SK-N-SH treated with all-trans-retinoic acid at 6 μM for 48 hours (cell line): Measurements from ENCODE around the gene SRRM1.
"Not testable (repeated sequence)": the region's sequence is repeated elsewhere in the genome, so short reads cannot be mapped to it uniquely, and the experiment has no call there.

Experiments
- ATAC-seq: fragments of 200-7000 bp; cut with Tn5 transposase; 3 replicates; pipeline ENCODE4 v1.9.1; 2020; ENCODE audit warnings: mild to moderate bottlenecking, moderate library complexity
- BACH2 ChIP-seq: fragments of 250-450 bp; sonication (Bioruptor Pico); IDR thresholded peaks from 2 replicates; pipeline ENCODE4 v1.9.0; 2021; ENCODE audit warnings: mild to moderate bottlenecking, borderline replicate concordance
- CREB5 ChIP-seq: fragments of 250-450 bp; sonication (Bioruptor Pico); IDR thresholded peaks from 2 replicates; pipeline ENCODE4 v1.5.1; 2020; ENCODE audit warnings: low read depth, mild to moderate bottlenecking, moderate library complexity
- CSDC2 ChIP-seq: fragments of 250-450 bp; sonication (Bioruptor Pico); IDR thresholded peaks from 2 replicates; pipeline ENCODE4 v1.5.0; 2020; ENCODE audit warnings: mild to moderate bottlenecking, moderate library complexity
- ESRRG ChIP-seq: fragments of 250-450 bp; sonication (Bioruptor Pico); IDR thresholded peaks from 2 replicates; pipeline ENCODE4 v1.6.1; 2021; ENCODE audit warnings: mild to moderate bottlenecking
- GLIS3 ChIP-seq: fragments of 250-450 bp; sonication (Bioruptor Pico); IDR thresholded peaks from 2 replicates; pipeline ENCODE4 v1.5.0; 2020; ENCODE audit warnings: mild to moderate bottlenecking, moderate library complexity
- ISL1 ChIP-seq: fragments of 250-450 bp; sonication (Bioruptor Pico); IDR thresholded peaks from 2 replicates; pipeline ENCODE4 v2.1.2; 2022; ENCODE audit warnings: mild to moderate bottlenecking, moderate library complexity
- OSR1 ChIP-seq: fragments of 250-450 bp; sonication (Bioruptor Pico); IDR thresholded peaks from 2 replicates; pipeline ENCODE4 v1.8.0; 2022; ENCODE audit warnings: moderate library complexity, mild to moderate bottlenecking, inconsistent platforms
- PATZ1 ChIP-seq: fragments of 250-450 bp; sonication (Bioruptor Pico); IDR thresholded peaks from 2 replicates; pipeline ENCODE4 v1.8.0; 2020; ENCODE audit warnings: mild to moderate bottlenecking, moderate library complexity, borderline replicate concordance
- POU6F1 ChIP-seq: fragments of 250-450 bp; sonication (Bioruptor Pico); IDR thresholded peaks from 2 replicates; pipeline ENCODE4 v1.8.0; 2021; ENCODE audit warnings: low read depth, mild to moderate bottlenecking, moderate library complexity, borderline replicate concordance
- PPARA ChIP-seq: fragments of 250-450 bp; sonication (Bioruptor Pico); IDR thresholded peaks from 2 replicates; pipeline ENCODE4 v1.5.0; 2020; ENCODE audit warnings: mild to moderate bottlenecking, borderline replicate concordance
- RARB ChIP-seq: fragments of 250-450 bp; sonication (Bioruptor Pico); IDR thresholded peaks from 2 replicates; pipeline ENCODE4 v1.8.0; 2021; ENCODE audit warnings: mild to moderate bottlenecking, moderate library complexity
- SNAI2 ChIP-seq: fragments of 250-450 bp; sonication (Bioruptor Pico); IDR thresholded peaks from 2 replicates; pipeline ENCODE4 v1.5.0; 2020; ENCODE audit warnings: mild to moderate bottlenecking, moderate library complexity
- TCF4 ChIP-seq: fragments of 250-450 bp; sonication (Bioruptor Pico); IDR thresholded peaks from 2 replicates; pipeline ENCODE4 v1.8.0; 2021; ENCODE audit warnings: mild to moderate bottlenecking, moderate library complexity, borderline replicate concordance
- TOX ChIP-seq: fragments of 250-450 bp; sonication (Bioruptor Pico); IDR thresholded peaks from 2 replicates; pipeline ENCODE4 v1.8.0; 2021; ENCODE audit warnings: mild to moderate bottlenecking, moderate library complexity, borderline replicate concordance
- ZC3H10 ChIP-seq: fragments of 250-450 bp; sonication (Bioruptor Pico); IDR thresholded peaks from 2 replicates; pipeline ENCODE4 v1.5.1; 2021; ENCODE audit warnings: mild to moderate bottlenecking, moderate library complexity
- ZFP3 ChIP-seq: fragments of 250-450 bp; sonication (Bioruptor Pico); IDR thresholded peaks from 2 replicates; pipeline ENCODE4 v1.5.0; 2020; ENCODE audit warnings: mild to moderate bottlenecking, moderate library complexity
- ZFP30 ChIP-seq: fragments of 450-650 bp; formaldehyde crosslinking; IDR thresholded peaks from 2 replicates; pipeline ENCODE4 v1.5.0; 2022; ENCODE audit warnings: mild to moderate bottlenecking, moderate library complexity
- ZNF565 ChIP-seq: fragments of 450-650 bp; formaldehyde crosslinking; conservative IDR thresholded peaks from 2 replicates; pipeline ENCODE4 v1.5.0; 2020; ENCODE audit warnings: low read depth, mild to moderate bottlenecking, moderate library complexity
- ZNF8 ChIP-seq: fragments of 450-650 bp; formaldehyde crosslinking; IDR thresholded peaks from 2 replicates; pipeline ENCODE4 v1.5.0; 2020; ENCODE audit warnings: mild to moderate bottlenecking, moderate library complexity
- TF ChIP-seq, protein P1 (sequence below): fragments of 250-450 bp; sonication (Bioruptor Pico); IDR thresholded peaks from 2 replicates; pipeline ENCODE4 v1.5.0; 2020; ENCODE audit warnings: mild to moderate bottlenecking, moderate library complexity
- TF ChIP-seq, protein P2 (sequence below): fragments of 250-450 bp; sonication (Bioruptor Pico); IDR thresholded peaks from 2 replicates; pipeline ENCODE4 v1.5.1; 2021; ENCODE audit warnings: mild to moderate bottlenecking, moderate library complexity

SRRM1 gene

DNA sequence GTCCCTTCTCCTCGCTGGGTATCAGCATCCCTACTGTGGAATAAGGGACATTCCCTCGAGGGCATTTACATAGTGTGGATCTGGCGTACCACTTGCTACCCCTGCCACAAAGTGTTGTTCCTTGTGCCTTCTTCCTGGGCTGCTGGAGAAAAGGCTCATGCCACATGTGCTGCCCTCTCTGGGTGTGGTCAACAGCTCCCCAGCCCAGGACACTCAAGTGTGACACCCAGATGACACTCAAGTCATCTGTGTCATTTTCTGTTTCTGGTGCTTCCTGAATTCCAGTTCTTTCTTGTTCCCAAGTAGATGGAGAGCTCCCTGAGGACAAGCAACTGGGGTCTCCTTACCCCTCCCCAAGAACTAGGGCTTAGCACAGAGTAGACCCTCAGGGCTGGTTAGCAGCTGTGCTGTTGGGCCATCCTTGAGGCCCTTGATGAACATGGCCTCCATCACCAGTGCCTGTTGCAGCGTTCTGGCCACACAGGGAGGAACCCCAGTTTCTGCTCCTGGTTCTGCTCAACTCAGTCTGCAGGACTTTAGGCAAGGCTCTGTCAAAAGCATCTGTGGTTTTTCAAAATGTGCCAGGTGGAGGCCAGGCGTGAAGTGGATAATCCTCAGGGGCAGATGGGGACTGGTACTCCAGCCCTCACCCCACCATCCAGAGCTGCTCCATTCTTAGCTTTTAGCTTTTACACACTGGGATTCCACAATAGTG, 53.1 kb downstream of the SRRM1 start:
- TF ChIP-seq, protein P1, sequence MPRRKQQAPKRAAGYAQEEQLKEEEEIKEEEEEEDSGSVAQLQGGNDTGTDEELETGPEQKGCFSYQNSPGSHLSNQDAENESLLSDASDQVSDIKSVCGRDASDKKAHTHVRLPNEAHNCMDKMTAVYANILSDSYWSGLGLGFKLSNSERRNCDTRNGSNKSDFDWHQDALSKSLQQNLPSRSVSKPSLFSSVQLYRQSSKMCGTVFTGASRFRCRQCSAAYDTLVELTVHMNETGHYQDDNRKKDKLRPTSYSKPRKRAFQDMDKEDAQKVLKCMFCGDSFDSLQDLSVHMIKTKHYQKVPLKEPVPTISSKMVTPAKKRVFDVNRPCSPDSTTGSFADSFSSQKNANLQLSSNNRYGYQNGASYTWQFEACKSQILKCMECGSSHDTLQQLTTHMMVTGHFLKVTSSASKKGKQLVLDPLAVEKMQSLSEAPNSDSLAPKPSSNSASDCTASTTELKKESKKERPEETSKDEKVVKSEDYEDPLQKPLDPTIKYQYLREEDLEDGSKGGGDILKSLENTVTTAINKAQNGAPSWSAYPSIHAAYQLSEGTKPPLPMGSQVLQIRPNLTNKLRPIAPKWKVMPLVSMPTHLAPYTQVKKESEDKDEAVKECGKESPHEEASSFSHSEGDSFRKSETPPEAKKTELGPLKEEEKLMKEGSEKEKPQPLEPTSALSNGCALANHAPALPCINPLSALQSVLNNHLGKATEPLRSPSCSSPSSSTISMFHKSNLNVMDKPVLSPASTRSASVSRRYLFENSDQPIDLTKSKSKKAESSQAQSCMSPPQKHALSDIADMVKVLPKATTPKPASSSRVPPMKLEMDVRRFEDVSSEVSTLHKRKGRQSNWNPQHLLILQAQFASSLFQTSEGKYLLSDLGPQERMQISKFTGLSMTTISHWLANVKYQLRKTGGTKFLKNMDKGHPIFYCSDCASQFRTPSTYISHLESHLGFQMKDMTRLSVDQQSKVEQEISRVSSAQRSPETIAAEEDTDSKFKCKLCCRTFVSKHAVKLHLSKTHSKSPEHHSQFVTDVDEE (CRISPR knock-in tag) = no peak
- no peak for TF ChIP-seq BACH2 (CRISPR knock-in tag)
- TF ChIP-seq RARB (CRISPR knock-in tag) = no peak
- TF ChIP-seq ZNF565 (CRISPR knock-in tag) = no peak
- TF ChIP-seq PATZ1 (CRISPR knock-in tag) = no peak
- TF ChIP-seq ESRRG (CRISPR knock-in tag) = no peak
- no peak for TF ChIP-seq GLIS3 (CRISPR knock-in tag)
- TF ChIP-seq ZNF8 (CRISPR knock-in tag) = no peak
- no peak for TF ChIP-seq ISL1
- TF ChIP-seq ZC3H10 (CRISPR knock-in tag) = no peak
- TF ChIP-seq, protein P2, sequence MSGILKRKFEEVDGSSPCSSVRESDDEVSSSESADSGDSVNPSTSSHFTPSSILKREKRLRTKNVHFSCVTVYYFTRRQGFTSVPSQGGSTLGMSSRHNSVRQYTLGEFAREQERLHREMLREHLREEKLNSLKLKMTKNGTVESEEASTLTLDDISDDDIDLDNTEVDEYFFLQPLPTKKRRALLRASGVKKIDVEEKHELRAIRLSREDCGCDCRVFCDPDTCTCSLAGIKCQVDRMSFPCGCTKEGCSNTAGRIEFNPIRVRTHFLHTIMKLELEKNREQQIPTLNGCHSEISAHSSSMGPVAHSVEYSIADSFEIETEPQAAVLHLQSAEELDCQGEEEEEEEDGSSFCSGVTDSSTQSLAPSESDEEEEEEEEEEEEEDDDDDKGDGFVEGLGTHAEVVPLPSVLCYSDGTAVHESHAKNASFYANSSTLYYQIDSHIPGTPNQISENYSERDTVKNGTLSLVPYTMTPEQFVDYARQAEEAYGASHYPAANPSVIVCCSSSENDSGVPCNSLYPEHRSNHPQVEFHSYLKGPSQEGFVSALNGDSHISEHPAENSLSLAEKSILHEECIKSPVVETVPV (CRISPR knock-in tag) = no peak
- TF ChIP-seq POU6F1 = no peak
- TF ChIP-seq ZFP3 (CRISPR knock-in tag) = no peak
- no peak for TF ChIP-seq CSDC2
- no peak for TF ChIP-seq OSR1 (CRISPR knock-in tag)
- TF ChIP-seq TCF4 (CRISPR knock-in tag) = no peak
- TF ChIP-seq CREB5 (CRISPR knock-in tag) = no peak
- TF ChIP-seq SNAI2 (CRISPR knock-in tag) = no peak
- no peak for TF ChIP-seq ZFP30 (CRISPR knock-in tag)
- no peak for TF ChIP-seq PPARA (CRISPR knock-in tag)
- ATAC-seq = no peak

DNA sequence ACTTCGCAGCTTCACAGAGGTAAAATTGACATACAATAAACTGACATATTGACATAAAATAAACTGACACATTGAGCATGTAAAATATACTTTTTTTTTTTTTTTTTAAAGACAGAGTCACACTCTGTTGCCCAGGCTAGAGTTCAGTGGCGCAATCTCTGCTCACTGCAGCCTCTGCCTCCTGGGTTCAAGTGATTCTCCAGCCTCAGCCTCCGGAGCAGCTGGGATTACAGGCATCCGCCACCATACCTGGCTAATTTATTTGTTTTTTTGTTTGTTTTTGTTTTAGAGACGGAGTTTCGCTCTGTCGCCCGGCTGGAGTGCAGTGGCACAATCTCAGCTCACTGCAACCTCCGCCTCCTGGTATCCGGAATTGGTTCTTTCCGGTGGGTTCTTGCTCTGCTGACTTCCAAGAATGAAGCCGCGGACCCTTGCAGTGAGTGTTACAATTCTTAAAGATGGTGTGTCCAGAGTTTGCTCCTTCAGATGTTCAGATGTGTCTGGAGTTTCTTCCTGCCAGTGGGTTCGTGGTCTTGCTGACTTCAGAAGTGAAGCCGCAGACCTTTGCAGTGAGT, 53.7 kb downstream of the SRRM1 start:
- no peak for TF ChIP-seq CSDC2
- no peak for TF ChIP-seq TCF4 (CRISPR knock-in tag)
- TF ChIP-seq, protein P1 (CRISPR knock-in tag) = no peak
- TF ChIP-seq TOX (CRISPR knock-in tag) = no peak
- TF ChIP-seq SNAI2 (CRISPR knock-in tag) = no peak
- no peak for ATAC-seq

- ATAC-seq = not testable (repeated sequence)
Measured at GRCh38 chr1:24697453-24698001, 54.4 kb downstream of the SRRM1 start.

- not testable (repeated sequence) for ATAC-seq
Measured at GRCh38 chr1:24698326-24698725, 55.2 kb downstream of the SRRM1 start.
